H1 (cell line): ENCODE data around the gene TACC2.

Source experiments
- CTCF ChIP-seq, 3 experiments: IDR thresholded peaks; 1 replicate in 2 of 3; 2 replicates in 1 of 3; pipeline versions ENCODE4 v1.5.1 to v1.6.1; 2011; ENCODE audit warnings: low read length in 3 of 3, mild to moderate bottlenecking in 3 of 3, inconsistent platforms in 2 of 3, low read depth in 1 of 3, moderate library complexity in 1 of 3; ENCODE audit not compliant: insufficient read depth in 1 of 3; ENCODE audit errors: control extremely low read depth in 1 of 3
- E2F6 ChIP-seq: IDR thresholded peaks from 2 replicates; pipeline ENCODE4 v1.6.1; 2012; ENCODE audit warnings: inconsistent platforms
- EP300 ChIP-seq, 2 experiments: IDR thresholded peaks; 1 replicate in 1 of 2; 2 replicates in 1 of 2; pipeline ENCODE4 v1.6.1; 2011 to 2012; ENCODE audit warnings: low read depth in 2 of 2, low read length in 2 of 2, mild to moderate bottlenecking in 2 of 2, borderline replicate concordance in 1 of 2, inconsistent platforms in 1 of 2, moderate library complexity in 1 of 2
- EZH2 ChIP-seq: fragments of 200-600 bp; sonication (generic); IDR thresholded peaks from 2 replicates; pipeline ENCODE4 v1.7.1; 2012; ENCODE audit warnings: low read depth, mild to moderate bottlenecking, moderate library complexity, low read length, inconsistent platforms; ENCODE audit not compliant: severe bottlenecking
- KDM1A ChIP-seq: fragments of 200-600, 300-600 bp; sonication (generic); IDR thresholded peaks from 2 replicates; pipeline ENCODE4 v1.7.1; 2016; ENCODE audit warnings: mild to moderate bottlenecking, low read length, borderline replicate concordance
- MAFK ChIP-seq: IDR thresholded peaks from 2 replicates; pipeline ENCODE4 v1.6.1; 2012; ENCODE audit warnings: low read depth, mild to moderate bottlenecking, improper control_type of control experiment, low read length
- POLR2A ChIP-seq, 2 experiments: IDR thresholded peaks; 1 replicate in 1 of 2; 2 replicates in 1 of 2; pipeline ENCODE4 v1.6.1; 2011; ENCODE audit warnings: low read depth in 2 of 2, low read length in 2 of 2, mild to moderate bottlenecking in 2 of 2; ENCODE audit errors: control extremely low read depth in 1 of 2
- POLR2AphosphoS5 ChIP-seq: IDR thresholded peaks from 2 replicates; pipeline ENCODE4 v1.6.1; 2011; ENCODE audit warnings: low read depth, low read length
- RBBP5 ChIP-seq: IDR thresholded peaks from 2 replicates; pipeline ENCODE4 v1.7.1; 2012; ENCODE audit warnings: low read depth, mild to moderate bottlenecking, inconsistent platforms, low read length, moderate library complexity, borderline replicate concordance
- SUZ12 ChIP-seq: fragments of 200-600 bp; sonication (generic); IDR thresholded peaks from 2 replicates; pipeline ENCODE4 v1.6.1; 2012; ENCODE audit warnings: mild to moderate bottlenecking, inconsistent platforms, low read length, moderate library complexity, mixed read lengths
- TAF1 ChIP-seq: IDR thresholded peaks from 2 replicates; pipeline ENCODE4 v1.6.1; 2011; ENCODE audit warnings: mild to moderate bottlenecking, low read depth, low read length
- TEAD4 ChIP-seq: IDR thresholded peaks from 2 replicates; pipeline ENCODE4 v1.6.1; 2012; ENCODE audit warnings: low read depth, low read length, inconsistent platforms, mixed read lengths

- no peak for TF ChIP-seq CTCF (IDR thresholded peaks at IDR 0.05; ENCODE audit: control extremely low read depth in 1 of 3, insufficient read depth in 1 of 3, low read depth in 1 of 3, low read length in 3 of 3)
- no peak for TF ChIP-seq TAF1
- TF ChIP-seq MAFK, result no peak
- no peak for TF ChIP-seq KDM1A
- TF ChIP-seq EZH2, result no peak
- no peak for TF ChIP-seq E2F6
- no peak for TF ChIP-seq POLR2A (IDR thresholded peaks at IDR 0.05; ENCODE audit: control extremely low read depth in 1 of 2, low read depth in 2 of 2, low read length in 2 of 2)
- TF ChIP-seq EP300 (IDR thresholded peaks at IDR 0.05; ENCODE audit: borderline replicate concordance in 1 of 2, low read depth in 2 of 2, low read length in 2 of 2), result no peak
- no peak for TF ChIP-seq TEAD4
- no peak for TF ChIP-seq RBBP5
- TF ChIP-seq SUZ12, result no peak
- no peak for TF ChIP-seq POLR2AphosphoS5
Measured at GRCh38 chr10:122057841-122058413, 69.0 kb downstream of the TACC2 start.
